H1 (cell line): ENCODE data around the gene NAT9. TPM values are rescaled to one million over a fixed set of nuclear protein-coding genes. Genes with fewer than 3 reads are reported as not detected.

Experiments used
- CTCF ChIA-PET: fragments of 300-600 bp; sonication (Branson Sonifier 250); formaldehyde crosslinking; loops from one replicate; lab custom pipeline; 2021; ENCODE audit not compliant: partially characterized antibody; lab: Charles Lee
- POLR2A ChIA-PET: fragments of 300-600 bp; sonication (Branson Sonifier 250); formaldehyde crosslinking; loops from one replicate; lab custom pipeline; 2021; ENCODE audit warnings: inconsistent platforms; ENCODE audit not compliant: partially characterized antibody; lab: Charles Lee
- DNase-seq, 2 experiments: peaks; one replicate each; pipeline versions ENCODE4 v3.0.0 to v3.0.0-alpha.2; 2010 to 2022; ENCODE audit warnings: low spot score in 2 of 2, low read depth in 1 of 2, mixed read lengths in 1 of 2
- FAIRE-seq: peaks from 2 replicates; lab custom pipeline; 2011; peaks lifted over from hg19 to GRCh38; lab: Jason Lieb, UNC
- H2AFZ ChIP-seq: 2 replicates; pipeline ENCODE4 v1.8.1; 2012; ENCODE audit warnings: low read length, inconsistent platforms
- H2AK5ac ChIP-seq: 2 replicates; pipeline ENCODE4 v1.6.1; 2013; ENCODE audit warnings: low read depth, low read length
- H2BK120ac ChIP-seq: replicated peaks from 2 replicates; pipeline ENCODE3; 2013; ENCODE audit warnings: low read depth, low read length, inconsistent platforms
- H2BK12ac ChIP-seq: 2 replicates; pipeline ENCODE4 v1.6.1; 2013; ENCODE audit warnings: low read depth, low read length
- H2BK15ac ChIP-seq: 2 replicates; pipeline ENCODE4 v1.6.1; 2013; ENCODE audit warnings: low read length
- H2BK20ac ChIP-seq: 2 replicates; pipeline ENCODE4 v1.6.1; 2013; ENCODE audit warnings: low read length
- H2BK5ac ChIP-seq: 2 replicates; pipeline ENCODE4 v1.6.1; 2013; ENCODE audit warnings: low read depth, low read length
- H3K14ac ChIP-seq: 2 replicates; pipeline ENCODE4 v1.6.1; 2013; ENCODE audit warnings: inconsistent platforms; ENCODE audit not compliant: insufficient read length
- H3K18ac ChIP-seq: 2 replicates; pipeline ENCODE4 v1.6.1; 2013; ENCODE audit warnings: low read length; ENCODE audit errors: extremely low read depth
- H3K23ac ChIP-seq: 2 replicates; pipeline ENCODE4 v1.6.1; 2013; ENCODE audit warnings: inconsistent platforms; ENCODE audit not compliant: insufficient read length
- H3K23me2 ChIP-seq: 2 replicates; pipeline ENCODE4 v1.6.1; 2013; ENCODE audit warnings: low read depth, low read length
- H3K27ac ChIP-seq: 2 replicates; pipeline ENCODE4 v1.6.1; 2011; ENCODE audit warnings: low read depth, low read length, inconsistent platforms
- H3K27me3 ChIP-seq, 4 experiments: replicated peaks in 1 of 4; 1 replicate in 1 of 4; 2 replicates in 3 of 4; pipeline versions ENCODE4 v1.6.1 to v1.8.1; 2011 to 2013; ENCODE audit warnings: low read length in 3 of 4, mild to moderate bottlenecking in 3 of 4, inconsistent platforms in 2 of 4, mixed read lengths in 2 of 4, moderate library complexity in 1 of 4; ENCODE audit not compliant: control insufficient read depth in 3 of 4, insufficient read depth in 3 of 4; ENCODE audit errors: extremely low read depth in 1 of 4
- H3K36me3 ChIP-seq, 4 experiments: 2 replicates each; pipeline versions ENCODE4 v1.6.1 to v1.8.1; 2011 to 2013; ENCODE audit warnings: mild to moderate bottlenecking in 4 of 4, low read length in 3 of 4, moderate library complexity in 2 of 4, control low read depth in 1 of 4, inconsistent platforms in 1 of 4; ENCODE audit not compliant: insufficient read depth in 4 of 4, control insufficient read depth in 2 of 4
- H3K4ac ChIP-seq: replicated peaks from 2 replicates; pipeline ENCODE3; 2013; ENCODE audit warnings: low read length, low read depth, mixed read lengths, inconsistent platforms; ENCODE audit not compliant: insufficient read length
- H3K4me1 ChIP-seq, 4 experiments: replicated peaks in 1 of 4; 1 replicate in 1 of 4; 2 replicates in 3 of 4; pipeline versions ENCODE4 v1.6.1 to v1.8.1; 2011 to 2013; ENCODE audit warnings: low read length in 3 of 4, inconsistent platforms in 2 of 4, mixed read lengths in 1 of 4; ENCODE audit not compliant: insufficient read depth in 4 of 4, control insufficient read depth in 3 of 4
- H3K4me2 ChIP-seq, 2 experiments: 2 replicates each; pipeline versions ENCODE4 v1.6.1 to v1.8.1; 2011 to 2013; ENCODE audit warnings: low read depth in 2 of 2, low read length in 2 of 2, control low read depth in 1 of 2, inconsistent platforms in 1 of 2, mild to moderate bottlenecking in 1 of 2; ENCODE audit not compliant: insufficient read depth in 1 of 2
- H3K4me3 ChIP-seq, 4 experiments: fragments of 200-600, 300-600 bp in 1 of 4; sonication (generic), shearing (Covaris generic), sonication (Bioruptor Twin) in 1 of 4; 2 replicates each; pipeline versions ENCODE4 v1.5.1 to v1.8.1; 2011 to 2016; ENCODE audit warnings: low read length in 4 of 4, low read depth in 3 of 4, control low read depth in 2 of 4, inconsistent platforms in 2 of 4, mild to moderate bottlenecking in 2 of 4, mixed read lengths in 1 of 4, moderate library complexity in 1 of 4; ENCODE audit not compliant: insufficient read depth in 2 of 4; ENCODE audit errors: extremely low read depth in 1 of 4
- H3K56ac ChIP-seq: replicated peaks from 2 replicates; pipeline ENCODE3; 2013; ENCODE audit warnings: low read depth, mild to moderate bottlenecking, mixed read lengths, low read length, inconsistent platforms; ENCODE audit not compliant: insufficient read length
- H3K79me1 ChIP-seq: 2 replicates; pipeline ENCODE4 v1.6.1; 2013; ENCODE audit warnings: low read depth, low read length, control low read depth
- H3K79me2 ChIP-seq, 2 experiments: 2 replicates each; pipeline versions ENCODE4 v1.6.1 to v1.8.1; 2012 to 2013; ENCODE audit warnings: low read length in 2 of 2, mild to moderate bottlenecking in 2 of 2, inconsistent platforms in 1 of 2; ENCODE audit not compliant: insufficient read depth in 2 of 2, control insufficient read depth in 1 of 2
- H3K9ac ChIP-seq, 4 experiments: replicated peaks in 1 of 4; 1 replicate in 1 of 4; 2 replicates in 3 of 4; pipeline versions ENCODE4 v1.6.1 to v1.8.1; 2011 to 2013; ENCODE audit warnings: low read depth in 3 of 4, low read length in 3 of 4, control low read depth in 2 of 4, mild to moderate bottlenecking in 2 of 4, moderate library complexity in 2 of 4, inconsistent platforms in 1 of 4; ENCODE audit errors: extremely low read depth in 1 of 4
- H3K9me3 ChIP-seq, 2 experiments: 2 replicates each; pipeline versions ENCODE4 v1.6.1 to v1.8.1; 2012 to 2013; ENCODE audit warnings: mild to moderate bottlenecking in 2 of 2, moderate library complexity in 2 of 2, control low read depth in 1 of 2, inconsistent platforms in 1 of 2, low read depth in 1 of 2, low read length in 1 of 2, mixed read lengths in 1 of 2; ENCODE audit not compliant: insufficient read depth in 2 of 2
- H4K20me1 ChIP-seq, 2 experiments: replicated peaks in 1 of 2; 2 replicates each; pipeline versions ENCODE3 to v1.8.1; 2011 to 2013; ENCODE audit warnings: inconsistent platforms in 2 of 2, low read length in 2 of 2, mild to moderate bottlenecking in 1 of 2; ENCODE audit not compliant: insufficient read depth in 2 of 2, control insufficient read depth in 1 of 2
- H4K5ac ChIP-seq: 2 replicates; pipeline ENCODE4 v1.6.1; 2013; ENCODE audit warnings: low read length, low read depth, mixed read lengths, inconsistent platforms; ENCODE audit not compliant: insufficient read length
- H4K8ac ChIP-seq: 2 replicates; pipeline ENCODE4 v1.8.0; 2013; ENCODE audit warnings: mild to moderate bottlenecking, moderate library complexity, low read length, inconsistent platforms; ENCODE audit not compliant: insufficient read depth; ENCODE audit errors: extremely low read depth
- H4K91ac ChIP-seq: replicated peaks from 2 replicates; pipeline ENCODE3; 2013; ENCODE audit warnings: low read length, mixed read lengths, inconsistent platforms; ENCODE audit not compliant: insufficient read length
- CBX5 ChIP-seq: fragments of 300-800, 300-1000 bp; sonication (generic); IDR thresholded peaks from 2 replicates; pipeline ENCODE4 v1.7.1; 2016; ENCODE audit warnings: antibody characterized with exemption, low read length, low read depth
- FOSL1 ChIP-seq: IDR thresholded peaks from 2 replicates; pipeline ENCODE4 v1.6.1; 2011; ENCODE audit warnings: mild to moderate bottlenecking, low read depth, low read length, moderate library complexity; ENCODE audit not compliant: insufficient read depth
- GTF2F1 ChIP-seq: IDR thresholded peaks from 2 replicates; pipeline ENCODE4 v1.6.1; 2012; ENCODE audit warnings: low read depth, low read length, improper control_type of control experiment, borderline replicate concordance
- MAFK ChIP-seq: IDR thresholded peaks from 2 replicates; pipeline ENCODE4 v1.6.1; 2012; ENCODE audit warnings: low read depth, mild to moderate bottlenecking, improper control_type of control experiment, low read length
- MAX ChIP-seq: IDR thresholded peaks from 2 replicates; pipeline ENCODE4 v1.6.1; 2012; ENCODE audit warnings: inconsistent platforms
- POU5F1 ChIP-seq: IDR thresholded peaks from 2 replicates; pipeline ENCODE4 v1.6.1; 2011; ENCODE audit warnings: low read depth, mild to moderate bottlenecking, low read length, moderate library complexity
- RAD21 ChIP-seq, 2 experiments: IDR thresholded peaks in 1 of 2; conservative IDR thresholded peaks in 1 of 2; 2 replicates each; pipeline ENCODE4 v1.6.1; 2011; ENCODE audit warnings: low read depth in 2 of 2, low read length in 2 of 2, improper control_type of control experiment in 1 of 2, inconsistent platforms in 1 of 2, mild to moderate bottlenecking in 1 of 2, moderate library complexity in 1 of 2
- SP1 ChIP-seq: IDR thresholded peaks from 2 replicates; pipeline ENCODE4 v1.6.1; 2011; ENCODE audit warnings: low read depth, low read length
- SP2 ChIP-seq: IDR thresholded peaks from 2 replicates; pipeline ENCODE4 v1.6.1; 2012; ENCODE audit warnings: mild to moderate bottlenecking, low read length, inconsistent platforms
- SP4 ChIP-seq: IDR thresholded peaks from 2 replicates; pipeline ENCODE4 v1.6.1; 2012; ENCODE audit warnings: low read length, inconsistent platforms
- TAF7 ChIP-seq: optimal IDR thresholded peaks from 2 replicates; pipeline ENCODE3; 2011; ENCODE audit warnings: low read depth, mild to moderate bottlenecking, inconsistent platforms, low read length, moderate library complexity, borderline replicate concordance
- TBP ChIP-seq: IDR thresholded peaks from 2 replicates; pipeline ENCODE4 v1.6.1; 2011; ENCODE audit warnings: low read depth, low read length, improper control_type of control experiment
- WGBS, 2 experiments: shearing (Covaris generic) in 1 of 2; methylation state at CpG; one replicate each; pipeline versions ENCODE4 v1.1.6 to v1.1.7; 2013 to 2015; ENCODE audit warnings: low lambda C conversion rate in 2 of 2, mixed read lengths in 2 of 2, inconsistent platforms in 1 of 2, low coverage in 1 of 2, missing lambda C conversion rate in 1 of 2; ENCODE audit not compliant: insufficient replicate concordance in 2 of 2, insufficient coverage in 1 of 2, insufficient read length in 1 of 2; ENCODE audit errors: extremely low coverage in 1 of 2, missing lambda C conversion rate in 1 of 2; 5-methylcytosine and 5-hydroxymethylcytosine counted together
- polyA plus RNA-seq, 7 experiments: library from polyadenylated mRNA; depleted of rRNA in 3 of 7; stranded (reverse) in 5 of 7; unstranded in 2 of 7; fragments of >200 nt in 5 of 7; fragments of 200-250 nt in 2 of 7; gene quantifications; 1 replicate in 5 of 7; 2 replicates in 1 of 7; 4 replicates in 1 of 7; pipeline versions ENCODE4 v1.2.1 to v1.2.3, GENCODE V29; 2011 to 2013; ENCODE audit warnings: missing spikeins in 2 of 7, mixed read lengths in 2 of 7
- total RNA-seq: library from RNA; stranded (reverse); fragmentation: NEBNext Ultra II Directional; extraction: Animal tissue kit (Norgen Biotek cat#: 25700); gene quantifications from 2 replicates; pipeline ENCODE4 v1.2.1, GENCODE V29; 2021

NAT9 gene
- total and polyA plus RNA-seq, 2 of the 8 experiments (the other 6 are each of a cell fraction or from before 2014, with no cell fraction given) = 32.3 to 42.7 TPM

DNA sequence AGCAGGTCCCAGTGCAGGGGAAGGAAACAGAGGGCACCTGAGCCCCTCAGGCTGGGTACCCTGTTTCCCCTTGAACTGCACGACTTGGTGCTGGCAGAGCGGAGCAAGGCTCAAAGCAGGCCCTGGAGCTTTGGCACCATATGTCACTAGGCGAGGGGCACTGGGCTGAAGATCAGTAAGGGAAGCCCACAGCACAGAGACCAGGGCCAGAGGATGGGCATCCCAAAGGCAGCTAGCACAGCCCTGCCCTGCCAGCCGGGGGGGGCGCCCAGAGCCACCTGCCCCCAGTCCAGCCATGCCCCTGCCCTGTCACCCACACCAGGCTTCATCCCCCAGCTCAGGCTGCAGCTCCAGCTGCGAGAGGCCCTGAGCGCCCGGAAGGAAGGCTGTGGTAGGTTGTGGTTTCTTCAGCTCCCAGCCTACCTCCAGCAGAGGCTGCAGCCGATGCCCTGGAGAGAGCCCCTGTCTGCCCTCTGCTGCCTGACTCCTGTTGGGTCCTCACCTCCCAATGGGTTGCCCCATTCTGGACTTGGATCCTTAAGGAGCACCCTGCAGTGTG lies 16.8 kb downstream of the NAT9 start:
- H3K9ac ChIP-seq = peak overlapping the region in 1 of 4 experiments; percentile 34; a peak in 1 of 7 replicates
- H3K36me3 ChIP-seq = no peaks in the 10 kb centered on the region; a peak in 1 of 8 replicates
- H2AFZ ChIP-seq = no peak overlapping the region
- H3K27ac ChIP-seq = peak overlapping the region; percentile 70; the same call in 1 of the 2 replicates
- H3K56ac ChIP-seq = no peak overlapping the region
- H2BK15ac ChIP-seq = peak overlapping the region; percentile 81
- no peak overlapping the region for H2BK20ac ChIP-seq
- peak overlapping the region; percentile 46 to 59; a peak in 3 of 4 replicates for H3K4me2 ChIP-seq
- no peaks in the 10 kb centered on the region for H3K9me3 ChIP-seq
- peak overlapping the region; percentile 93 for H4K91ac ChIP-seq
- no peak for FAIRE-seq
- H2AK5ac ChIP-seq = no peak overlapping the region
- H3K14ac ChIP-seq = no peak overlapping the region
- H3K23me2 ChIP-seq = no peaks in the 10 kb centered on the region
- peak overlapping the region; percentile 75; the same call in 1 of the 2 replicates for H2BK12ac ChIP-seq
- H3K4me3 ChIP-seq = peak overlapping the region in 1 of 4 experiments; percentile 36; a peak in 2 of 8 replicates
- H3K27me3 ChIP-seq = no peaks in the 10 kb centered on the region
- H2BK5ac ChIP-seq = peak overlapping the region; percentile 73
- no peak overlapping the region for H3K23ac ChIP-seq
- TF ChIP-seq RAD21 (IDR thresholded peaks at IDR 0.05 in 1 of 2, conservative IDR thresholded peaks at IDR 0.05 in 1 of 2; ENCODE audit: low read depth in 2 of 2, low read length in 2 of 2) (no peak), POU5F1 (no peak), CBX5 (no peak), GTF2F1 (no peak), SP4 (no peak), SP1 (no peak), MAX (no peak), SP2 (no peak), TBP (no peak), MAFK (no peak), TAF7 (no peak), FOSL1 (no peak)
- H4K8ac ChIP-seq = no peak overlapping the region; the same call in 1 of the 2 replicates
- peak overlapping the region; percentile 69 for H4K5ac ChIP-seq
- POLR2A ChIA-PET = interaction anchor here (0.9 to 6.5 kb wide), 5 partner anchors 8 to 18 kb away, joined by 3 to 70 read pairs (median 15); partner anchors contain the start of genes NAT9 and NHERF1
- WGBS, 2 experiments = 82% methylated on average over 9 of the region's 9 CpGs; no CpG with 5 or more reads in 1 of the 2 experiments
- CTCF ChIA-PET = interaction anchor here (0.6 to 15.7 kb wide), 9 partner anchors 9 to 104 kb away, joined by 3 to 231 read pairs (median 10); partner anchors contain the start of genes NAT9 and RAB37
- H3K79me2 ChIP-seq = peaks cover 0 to 68% of the 10 kb centered on the region in 2 experiments; a peak in 2 of 4 replicates
- H3K4ac ChIP-seq = peak overlapping the region; percentile 63
- peaks cover 3 to 19% of the 10 kb centered on the region in 2 experiments for H4K20me1 ChIP-seq
- peak overlapping the region; percentile 34 for H2BK120ac ChIP-seq
- H3K79me1 ChIP-seq = peaks cover 27% of the 10 kb centered on the region
- peaks cover 10 to 67% (median 51%) of the 10 kb centered on the region in 4 experiments for H3K4me1 ChIP-seq
- peak overlapping the region; percentile 93 for H3K18ac ChIP-seq
- DNase-seq = no peak
